HG03280 (cell line): ENCODE results near the gene LRP1B.

Source experiments
- ATAC-seq: cut with Tn5 transposase; IDR thresholded peaks from one replicate; pipeline ENCODE4 v1.9.1; 2021; ENCODE audit warnings: mild to moderate bottlenecking, moderate library complexity; ENCODE audit not compliant: unreplicated experiment

LRP1B gene

DNA sequence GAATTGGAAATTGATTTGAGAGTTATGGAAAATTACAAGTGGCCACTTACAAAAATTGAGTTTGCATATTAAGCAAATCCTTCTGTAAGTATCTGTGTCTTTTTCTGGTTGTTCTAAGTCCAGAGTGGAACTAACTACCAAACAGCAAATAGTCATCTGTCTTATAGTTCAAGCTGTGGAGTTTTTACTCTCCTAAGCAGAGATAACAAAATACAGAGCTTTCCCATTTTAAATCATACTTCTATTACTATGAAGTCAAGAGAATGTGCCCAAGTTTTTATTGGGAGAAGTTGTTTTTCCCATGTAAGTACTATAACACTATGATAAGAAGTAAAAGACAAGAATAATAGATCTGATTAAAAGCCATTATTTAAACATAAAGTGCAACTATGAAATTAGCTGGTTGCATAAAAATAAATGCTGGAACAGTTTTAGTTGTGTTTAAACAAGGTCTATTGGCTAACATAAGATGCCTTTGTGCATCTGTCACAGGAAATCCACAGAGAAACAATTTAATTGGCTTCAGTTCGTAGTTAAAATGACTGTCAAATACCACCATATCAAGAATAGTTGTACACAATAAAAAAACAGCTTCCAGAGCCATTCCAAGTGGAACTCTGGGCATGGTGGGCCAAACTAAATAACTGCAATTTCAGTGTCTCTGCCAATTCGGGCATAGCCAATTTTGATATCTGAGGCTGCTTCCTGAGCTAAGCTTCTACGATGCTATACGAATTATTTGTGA, 1883.2 kb downstream of the LRP1B start:
- no peak for ATAC-seq

- ATAC-seq, result no peak
These were observed 1883.9 kb downstream of the LRP1B start for GRCh38 chr2:140246957-140247356.

GRCh38 chr2:140246058-140246457, 1884.8 kb downstream of the LRP1B start:
- ATAC-seq, result no peak

DNA sequence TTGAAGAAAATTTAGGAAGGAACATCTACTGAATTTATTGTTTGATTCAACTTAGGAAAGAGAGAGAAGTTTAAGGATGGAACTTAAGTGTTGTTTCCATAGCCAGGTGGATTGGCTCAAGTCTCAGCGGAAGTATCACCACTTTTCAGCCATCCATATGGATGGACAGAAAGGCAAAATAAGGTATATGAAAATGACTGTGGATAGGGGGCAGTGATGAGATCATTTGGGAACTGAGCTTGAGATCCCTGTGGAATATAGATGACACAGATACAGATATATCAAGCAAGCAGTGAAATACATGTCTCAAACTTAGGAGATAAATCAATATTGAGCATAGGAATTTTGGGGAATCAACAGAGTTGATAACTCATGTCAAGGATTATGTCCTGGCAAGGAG, 1887.9 kb downstream of the LRP1B start:
- no peak for ATAC-seq

DNA sequence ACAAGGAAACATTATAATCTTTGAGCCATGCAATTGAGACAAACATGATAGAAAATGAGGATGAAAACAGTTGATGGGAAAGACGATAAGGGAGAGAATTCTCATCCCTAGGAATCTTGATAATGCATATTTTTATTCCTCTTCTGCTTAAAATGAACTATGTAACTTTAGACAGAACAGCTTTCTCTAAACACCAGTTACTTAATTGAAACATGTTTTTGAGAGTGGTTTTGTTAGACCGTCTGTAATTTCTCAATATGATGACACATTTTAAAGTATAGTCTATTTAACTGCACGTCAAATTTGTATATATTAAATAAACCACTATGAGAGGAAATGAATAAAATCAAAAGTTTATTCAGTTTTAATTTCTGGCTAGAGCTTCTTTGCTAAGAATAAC, 1896.7 kb downstream of the LRP1B start:
- ATAC-seq, result no peak

DNA sequence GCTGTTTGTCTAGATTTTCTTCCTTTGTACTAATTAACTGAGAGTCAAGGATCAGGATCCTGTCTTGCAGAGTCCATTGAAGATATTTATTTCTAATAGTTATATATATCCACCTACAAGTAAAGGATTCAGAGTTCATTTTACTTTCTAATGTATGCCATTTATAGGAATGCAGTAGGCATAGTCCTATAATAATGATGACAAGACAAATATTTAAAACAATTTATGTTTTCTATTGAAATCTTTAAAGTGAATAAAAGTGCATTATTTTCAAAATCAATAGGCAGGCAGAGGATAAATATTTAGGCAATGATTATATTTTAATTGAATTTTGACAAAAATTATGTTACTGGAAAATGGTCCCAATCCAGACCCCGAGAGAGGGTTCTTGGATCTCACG, 1919.9 kb downstream of the LRP1B start:
- ATAC-seq, result no peak

GRCh38 chr2:140205093-140205492, 1925.7 kb downstream of the LRP1B start:
- no peak for ATAC-seq

- ATAC-seq, result no peak
These were observed 1927.5 kb downstream of the LRP1B start for GRCh38 chr2:140203347-140203746.

- ATAC-seq, result no peak
These were observed 1929.2 kb downstream of the LRP1B start for GRCh38 chr2:140201572-140201971.

DNA sequence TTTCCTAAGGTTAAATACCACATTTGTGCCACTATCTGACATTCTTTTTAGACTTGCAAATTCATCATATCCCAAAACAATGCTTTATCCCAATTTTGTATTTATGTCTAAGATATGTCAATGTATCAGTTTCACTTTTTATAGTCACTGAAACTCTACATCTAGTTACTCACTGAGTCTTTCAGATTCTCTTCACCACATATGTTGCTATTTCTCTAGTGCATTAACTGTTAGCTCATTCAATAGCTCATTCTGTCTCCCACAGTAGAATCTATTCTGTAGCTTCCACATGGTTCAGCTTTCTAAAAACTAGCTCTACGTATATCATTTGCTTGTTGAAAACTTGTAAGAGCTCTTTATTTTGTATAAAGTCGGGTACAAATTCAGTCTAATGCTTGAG, 1930.1 kb downstream of the LRP1B start:
- ATAC-seq, result no peak

DNA sequence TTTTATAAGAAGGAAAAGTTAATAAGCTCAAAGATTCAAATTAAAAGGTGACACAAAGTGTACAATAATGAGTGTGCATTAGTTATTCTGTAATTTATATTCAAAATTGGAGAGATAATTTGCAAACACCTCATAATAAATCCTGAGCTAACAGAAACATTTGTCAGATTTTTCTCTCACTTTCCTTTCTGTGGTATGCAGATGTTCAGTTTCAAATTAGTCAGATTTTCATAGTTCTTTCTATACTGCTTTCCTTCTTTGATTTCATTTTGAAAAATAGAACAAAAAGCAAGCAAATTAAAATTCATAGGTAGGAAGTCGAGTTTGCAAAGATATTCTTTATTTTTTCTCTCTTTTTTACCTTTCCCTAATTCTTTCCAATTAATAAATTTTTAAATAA, 1930.5 kb downstream of the LRP1B start:
- ATAC-seq, result no peak

- no peak for ATAC-seq
These were observed 1931.5 kb downstream of the LRP1B start for GRCh38 chr2:140199312-140199711.

DNA sequence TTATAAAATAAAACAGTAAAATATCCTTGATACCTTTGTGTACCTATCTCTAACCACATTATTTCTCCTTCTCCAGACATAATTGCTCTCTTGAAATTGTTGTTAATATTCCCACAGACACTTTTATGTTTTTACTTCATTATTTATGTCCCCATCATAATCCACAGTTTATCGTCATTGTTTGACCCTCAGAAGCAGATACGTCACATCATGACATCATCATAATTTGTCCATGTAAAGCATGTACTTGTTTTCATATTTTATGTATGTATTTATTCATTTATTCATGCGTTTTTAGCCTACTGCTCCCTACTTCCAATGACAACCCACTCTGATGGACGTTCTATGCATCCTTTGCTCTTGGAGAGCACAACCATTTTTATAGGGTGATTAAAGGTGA, 1943.7 kb downstream of the LRP1B start:
- no peak for ATAC-seq

DNA sequence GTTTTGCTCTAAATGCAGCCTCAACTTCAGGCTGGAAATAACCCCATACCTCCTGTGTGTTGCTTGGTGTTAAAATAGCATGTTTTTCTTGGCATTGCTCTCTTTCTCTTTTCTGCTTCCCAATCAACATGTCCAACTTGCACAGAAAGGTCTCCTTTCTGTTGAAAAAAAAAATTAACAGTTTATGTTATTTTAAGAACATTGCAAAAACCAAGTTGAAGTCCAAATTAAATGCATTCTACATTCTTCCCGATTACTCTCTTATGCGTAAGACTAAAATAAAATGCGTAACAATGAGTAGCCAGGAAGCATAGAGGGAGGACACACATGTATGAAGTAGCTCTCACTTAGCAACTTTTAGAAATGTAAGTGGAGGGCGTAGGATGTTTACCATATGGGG, 1944.5 kb downstream of the LRP1B start:
- no peak for ATAC-seq

DNA sequence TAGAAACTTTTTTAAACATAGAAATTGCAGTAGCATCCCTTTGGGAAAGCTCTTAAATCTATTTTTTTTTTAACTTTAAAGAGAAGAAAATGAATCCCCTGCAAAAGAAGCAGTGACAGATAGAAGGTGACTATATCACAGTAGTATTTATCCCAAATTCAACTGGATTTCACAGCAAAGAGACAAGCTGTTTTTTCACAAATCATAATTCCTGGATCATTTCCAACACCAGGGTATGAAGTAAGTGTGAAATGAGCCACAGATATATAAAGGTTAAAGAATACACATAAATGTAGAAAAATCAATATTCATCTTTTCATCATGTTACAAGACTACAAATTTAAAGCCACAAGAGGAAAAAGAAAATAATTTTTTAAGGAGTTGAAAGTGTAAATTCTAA, 1945.7 kb downstream of the LRP1B start:
- ATAC-seq, result no peak

- ATAC-seq, result no peak
These were observed 1947.6 kb downstream of the LRP1B start for GRCh38 chr2:140183056-140183765.
